Mesenchymal stem cell (in vitro differentiated cells and primary cell): ENCODE results near the gene KRTAP1-1.

Experiments used
- DNase-seq: peaks from one replicate; pipeline ENCODE4 v3.0.0-alpha.2; 2013
- H2AFZ ChIP-seq: one replicate; pipeline ENCODE4 v1.6.1; 2013; ENCODE audit warnings: low read depth, mild to moderate bottlenecking, control low read depth, inconsistent platforms, low read length, moderate library complexity
- H2AK5ac ChIP-seq: 2 replicates; pipeline ENCODE4 v1.6.1; 2013; ENCODE audit warnings: low read length, moderate library complexity, mild to moderate bottlenecking, inconsistent platforms; ENCODE audit not compliant: severe bottlenecking
- H2BK120ac ChIP-seq: one replicate; pipeline ENCODE4 v1.6.1; 2013; ENCODE audit warnings: low read depth, mild to moderate bottlenecking, inconsistent platforms, low read length, moderate library complexity
- H2BK12ac ChIP-seq, 2 experiments: one replicate each; pipeline ENCODE4 v1.6.1; 2013; ENCODE audit warnings: inconsistent platforms in 2 of 2, low read length in 2 of 2, mild to moderate bottlenecking in 2 of 2, moderate library complexity in 2 of 2, control low read depth in 1 of 2
- H2BK15ac ChIP-seq: one replicate; pipeline ENCODE4 v1.6.1; 2013; ENCODE audit warnings: mild to moderate bottlenecking, low read depth, inconsistent platforms; ENCODE audit not compliant: poor library complexity, severe bottlenecking
- H2BK5ac ChIP-seq: 2 replicates; pipeline ENCODE4 v1.6.1; 2013; ENCODE audit warnings: low read depth, mild to moderate bottlenecking, low read length, control low read depth, inconsistent platforms; ENCODE audit not compliant: poor library complexity, severe bottlenecking
- H3K14ac ChIP-seq, 2 experiments: one replicate each; pipeline ENCODE4 v1.6.1; 2013; ENCODE audit warnings: inconsistent platforms in 2 of 2, low read length in 2 of 2, control low read depth in 1 of 2, mild to moderate bottlenecking in 1 of 2, moderate library complexity in 1 of 2
- H3K18ac ChIP-seq, 2 experiments: one replicate each; pipeline ENCODE4 v1.6.1; 2013; ENCODE audit warnings: inconsistent platforms in 2 of 2, low read length in 2 of 2, control low read depth in 1 of 2, low read depth in 1 of 2, mild to moderate bottlenecking in 1 of 2
- H3K23ac ChIP-seq, 2 experiments: one replicate each; pipeline ENCODE4 v1.6.1; 2013; ENCODE audit warnings: inconsistent platforms in 2 of 2, low read length in 2 of 2, mild to moderate bottlenecking in 2 of 2, moderate library complexity in 2 of 2, control low read depth in 1 of 2
- H3K27ac ChIP-seq: 2 replicates; pipeline ENCODE4 v1.5.1; 2013; ENCODE audit warnings: mild to moderate bottlenecking, moderate library complexity, low read length, control low read depth, inconsistent platforms; ENCODE audit not compliant: poor library complexity, severe bottlenecking
- H3K27me3 ChIP-seq, 2 experiments: 2 replicates each; pipeline versions ENCODE4 v1.6.1 to v1.7.0; 2013; ENCODE audit warnings: low read length in 2 of 2, mild to moderate bottlenecking in 2 of 2, moderate library complexity in 2 of 2, control low read depth in 1 of 2, inconsistent platforms in 1 of 2; ENCODE audit not compliant: control insufficient read depth in 1 of 2, insufficient read depth in 1 of 2
- H3K36me3 ChIP-seq, 2 experiments: 2 replicates each; pipeline versions ENCODE4 v1.6.1 to v1.7.0; 2013; ENCODE audit warnings: low read length in 2 of 2, control low read depth in 1 of 2, inconsistent platforms in 1 of 2, low read depth in 1 of 2, mild to moderate bottlenecking in 1 of 2; ENCODE audit not compliant: insufficient read depth in 2 of 2, control insufficient read depth in 1 of 2
- H3K4ac ChIP-seq, 2 experiments: one replicate each; pipeline ENCODE4 v1.6.1; 2013; ENCODE audit warnings: inconsistent platforms in 2 of 2, low read length in 2 of 2, mild to moderate bottlenecking in 2 of 2, moderate library complexity in 2 of 2, control low read depth in 1 of 2, low read depth in 1 of 2
- H3K4me1 ChIP-seq: 2 replicates; pipeline ENCODE4 v1.6.1; 2013; ENCODE audit warnings: low read depth, low read length, control low read depth; ENCODE audit not compliant: control insufficient read depth, insufficient read depth
- H3K4me2 ChIP-seq: 2 replicates; pipeline ENCODE4 v1.6.1; 2013; ENCODE audit warnings: low read length, mild to moderate bottlenecking, inconsistent platforms; ENCODE audit not compliant: poor library complexity, severe bottlenecking
- H3K4me3 ChIP-seq, 2 experiments: 2 replicates each; pipeline versions ENCODE4 v1.5.1 to v1.7.0; 2013; ENCODE audit warnings: low read length in 2 of 2, mild to moderate bottlenecking in 2 of 2, control low read depth in 1 of 2, low read depth in 1 of 2; ENCODE audit not compliant: insufficient read depth in 1 of 2
- H3K79me1 ChIP-seq: replicated peaks from 2 replicates; pipeline ENCODE4 v1.6.1; 2013; ENCODE audit warnings: mild to moderate bottlenecking, control low read depth, low read length, inconsistent platforms; ENCODE audit not compliant: poor library complexity, severe bottlenecking
- H3K9ac ChIP-seq: 2 replicates; pipeline ENCODE4 v1.7.0; 2013; ENCODE audit warnings: mild to moderate bottlenecking, low read length, moderate library complexity
- H3K9me3 ChIP-seq: 2 replicates; pipeline ENCODE4 v1.7.0; 2013; ENCODE audit warnings: mild to moderate bottlenecking, low read length; ENCODE audit not compliant: control insufficient read depth
- H4K8ac ChIP-seq: one replicate; pipeline ENCODE4 v1.6.1; 2013; ENCODE audit warnings: inconsistent platforms, mild to moderate bottlenecking, low read length, moderate library complexity
- H4K91ac ChIP-seq: one replicate; pipeline ENCODE4 v1.6.1; 2013; ENCODE audit warnings: mild to moderate bottlenecking, low read length, inconsistent platforms
- WGBS: methylation state at CpG from one replicate; pipeline ENCODE4 v1.1.7; 2013; ENCODE audit warnings: mixed read lengths; 5-methylcytosine and 5-hydroxymethylcytosine counted together

The KRTAP1-1 gene

GRCh38 chr17:41015454-41015853 lies 25.8 kb downstream of the KRTAP1-1 start:
- WGBS, result 73% methylated on average over 4 of the region's 7 CpGs

GRCh38 chr17:41013606-41014005 lies 27.6 kb downstream of the KRTAP1-1 start:
- Histone ChIP-seq H3K14ac (no peak overlapping the region), H3K23ac (no peak overlapping the region), H3K79me1 (no peaks in the 10 kb centered on the region), H2AK5ac (no peak overlapping the region), H3K9me3 (no peaks in the 10 kb centered on the region), H2BK5ac (no peak overlapping the region), H3K4ac (no peak overlapping the region), H3K4me1 (no peaks in the 10 kb centered on the region), H3K36me3 (no peaks in the 10 kb centered on the region), H2BK12ac (no peak overlapping the region), H3K9ac (no peak overlapping the region), H2BK120ac (no peak overlapping the region), H4K8ac (no peak overlapping the region), H2AFZ (no peak overlapping the region), H2BK15ac (no peak overlapping the region), H4K91ac (no peak overlapping the region), H3K27ac (no peak overlapping the region), H3K18ac (no peak overlapping the region), H3K4me2 (no peak overlapping the region), H3K4me3 (no peak overlapping the region), H3K27me3 (no peaks in the 10 kb centered on the region)
- WGBS, result 17% methylated on average over 1 of the region's 1 CpG
- no peak for DNase-seq

More at GRCh38 chr17:41015454-41015853, 25.8 kb downstream of the KRTAP1-1 start:
- Histone ChIP-seq H2BK15ac (no peak overlapping the region), H3K4me1 (peaks cover 1% of the 10 kb centered on the region), H2AFZ (no peak overlapping the region), H3K79me1 (no peaks in the 10 kb centered on the region), H2BK5ac (no peak overlapping the region), H2BK120ac (no peak overlapping the region), H3K27ac (no peak overlapping the region), H3K14ac (no peak overlapping the region), H3K9me3 (no peaks in the 10 kb centered on the region), H3K4me3 (no peak overlapping the region), H3K4me2 (no peak overlapping the region), H2AK5ac (no peak overlapping the region), H3K27me3 (no peaks in the 10 kb centered on the region), H3K9ac (no peak overlapping the region), H2BK12ac (no peak overlapping the region), H3K23ac (no peak overlapping the region), H4K91ac (no peak overlapping the region), H3K4ac (no peak overlapping the region), H3K36me3 (no peaks in the 10 kb centered on the region), H3K18ac (no peak overlapping the region), H4K8ac (no peak overlapping the region)
- DNase-seq, result no peak

- no peaks in the 10 kb centered on the region for H3K36me3 ChIP-seq
- no peak overlapping the region for H2BK120ac ChIP-seq
- no peak overlapping the region for H3K9ac ChIP-seq
- H2AK5ac ChIP-seq, result peak overlapping the region; percentile 20
- H3K4me1 ChIP-seq, result no peaks in the 10 kb centered on the region
- H3K23ac ChIP-seq, result peak overlapping the region in 1 of 2 experiments; percentile 59
- H2BK5ac ChIP-seq, result no peak overlapping the region
- H3K4me3 ChIP-seq, result no peak overlapping the region
- no peak overlapping the region for H4K91ac ChIP-seq
- H3K4ac ChIP-seq, result no peak overlapping the region
- no peak overlapping the region for H3K27ac ChIP-seq
- H2AFZ ChIP-seq, result no peak overlapping the region
- no peak overlapping the region for H2BK15ac ChIP-seq
- no peak overlapping the region for H3K14ac ChIP-seq
- no peaks in the 10 kb centered on the region for H3K79me1 ChIP-seq
- DNase-seq, result no peak
- 88% methylated on average over 3 of the region's 3 CpGs for WGBS
- no peaks in the 10 kb centered on the region for H3K9me3 ChIP-seq
- H4K8ac ChIP-seq, result no peak overlapping the region
- H3K18ac ChIP-seq, result no peak overlapping the region
- H2BK12ac ChIP-seq, result no peak overlapping the region
- no peak overlapping the region for H3K4me2 ChIP-seq
- H3K27me3 ChIP-seq, result no peaks in the 10 kb centered on the region
Measured at GRCh38 chr17:41013181-41013580, 28.1 kb downstream of the KRTAP1-1 start.

- no peaks in the 10 kb centered on the region for H3K79me1 ChIP-seq
- no peak overlapping the region for H4K91ac ChIP-seq
- H2BK15ac ChIP-seq, result no peak overlapping the region
- H3K14ac ChIP-seq, result no peak overlapping the region
- no peak overlapping the region for H4K8ac ChIP-seq
- H3K4me1 ChIP-seq, result no peaks in the 10 kb centered on the region
- no peaks in the 10 kb centered on the region for H3K9me3 ChIP-seq
- no peak overlapping the region for H3K18ac ChIP-seq
- H2AK5ac ChIP-seq, result peak overlapping the region; percentile 20
- no peak for DNase-seq
- no peak overlapping the region for H2BK120ac ChIP-seq
- no peaks in the 10 kb centered on the region for H3K36me3 ChIP-seq
- WGBS, result 91% methylated on average over 6 of the region's 6 CpGs
- H3K27ac ChIP-seq, result no peak overlapping the region
- H2AFZ ChIP-seq, result no peak overlapping the region
- H3K27me3 ChIP-seq, result no peaks in the 10 kb centered on the region
- H3K4ac ChIP-seq, result no peak overlapping the region
- H2BK5ac ChIP-seq, result no peak overlapping the region
- no peak overlapping the region for H3K9ac ChIP-seq
- no peak overlapping the region for H3K4me3 ChIP-seq
- no peak overlapping the region for H3K4me2 ChIP-seq
- H2BK12ac ChIP-seq, result no peak overlapping the region
- no peak overlapping the region for H3K23ac ChIP-seq
Measured at GRCh38 chr17:41012326-41013120, 28.7 kb downstream of the KRTAP1-1 start.
